Activated CD8-positive, alpha-beta T cell treated with anti-CD3 and anti-CD28 coated beads for 36 hours (primary cell): Measurements from ENCODE around the gene PIGB. TPM values are rescaled to one million over a fixed set of nuclear protein-coding genes. Genes with fewer than 3 reads are reported as not detected.
A peak's percentile ranks its signal among the peaks of the same experiment; 100 is the strongest.
"Not testable (repeated sequence)": the region's sequence is repeated elsewhere in the genome, so short reads cannot be mapped to it uniquely, and the experiment has no call there.

Source experiments
- ATAC-seq: fragments of 200-7000 bp; cut with Tn5 transposase; one replicate; pipeline ENCODE4 v1.10.0; 2021; ENCODE audit warnings: mild to moderate bottlenecking, moderate library complexity
- CTCF ChIA-PET: fragments of 350-600 bp; sonication (Branson Sonifier 250); formaldehyde crosslinking; loops from one replicate; lab custom pipeline; 2021; ENCODE audit warnings: antibody characterized with exemption; lab: Charles Lee
- POLR2A ChIA-PET: fragments of 350-600 bp; sonication (Branson Sonifier 250); formaldehyde crosslinking; loops from one replicate; lab custom pipeline; 2021; ENCODE audit warnings: antibody characterized with exemption; lab: Charles Lee
- DNase-seq: peaks from one replicate; pipeline ENCODE4 v3.0.0-alpha.2; 2020
- H3K27ac Mint-ChIP-seq: one replicate; pipeline ENCODE4 v1.8.0; 2021; ENCODE audit warnings: mild to moderate bottlenecking, mixed read lengths
- H3K27me3 Mint-ChIP-seq: one replicate; pipeline ENCODE4 v1.8.0; 2021; ENCODE audit warnings: mixed read lengths
- H3K36me3 Mint-ChIP-seq: one replicate; pipeline ENCODE4 v1.8.0; 2021; ENCODE audit warnings: low read depth, mixed read lengths
- H3K4me1 Mint-ChIP-seq: one replicate; pipeline ENCODE4 v1.8.0; 2021; ENCODE audit warnings: low read depth, mixed read lengths
- H3K4me3 Mint-ChIP-seq: one replicate; pipeline ENCODE4 v1.8.0; 2021; ENCODE audit warnings: mild to moderate bottlenecking, moderate library complexity, mixed read lengths
- H3K9me3 Mint-ChIP-seq: one replicate; pipeline ENCODE4 v1.8.0; 2021; ENCODE audit warnings: mixed read lengths
- CTCF ChIP-seq: fragments of 200-600 bp; IDR thresholded peaks from one replicate; pipeline ENCODE4 v1.8.0; 2022; ENCODE audit warnings: antibody characterized with exemption, mild to moderate bottlenecking
- intact Hi-C: fragments of 100-400 bp; cut with micrococcal nuclease; formaldehyde crosslinking; loops from one replicate; pipeline ENCODE4 v1.10.0; 2022
- total RNA-seq, 2 experiments: library from RNA; stranded (reverse); gene quantifications; one replicate each; pipeline ENCODE4 v1.2.3, GENCODE V29; 2021

Gene PIGB
- total RNA-seq, 2 experiments from 2014 or later: 14.0 to 17.5 TPM

GRCh38 chr15:55297315-55297714, 21.7 kb upstream of the PIGB start:
- Mint-ChIP-seq H3K36me3 (no peaks in the 10 kb centered on the region), H3K27ac (no peak overlapping the region), H3K4me1 (peaks cover 5% of the 10 kb centered on the region), H3K4me3 (no peak overlapping the region), H3K27me3 (no peaks in the 10 kb centered on the region), H3K9me3 (no peaks in the 10 kb centered on the region)
- intact Hi-C loops: no loop called here
- ChIA-PET POLR2A (interaction anchor here (0.6 kb wide), 1 partner anchor 13 kb away, joined by 3 read pairs; no protein-coding TSS in a partner anchor), CTCF (no interaction called here)
- TF ChIP-seq CTCF: no peak
- ATAC-seq (no peak), DNase-seq (no peak)

DNA sequence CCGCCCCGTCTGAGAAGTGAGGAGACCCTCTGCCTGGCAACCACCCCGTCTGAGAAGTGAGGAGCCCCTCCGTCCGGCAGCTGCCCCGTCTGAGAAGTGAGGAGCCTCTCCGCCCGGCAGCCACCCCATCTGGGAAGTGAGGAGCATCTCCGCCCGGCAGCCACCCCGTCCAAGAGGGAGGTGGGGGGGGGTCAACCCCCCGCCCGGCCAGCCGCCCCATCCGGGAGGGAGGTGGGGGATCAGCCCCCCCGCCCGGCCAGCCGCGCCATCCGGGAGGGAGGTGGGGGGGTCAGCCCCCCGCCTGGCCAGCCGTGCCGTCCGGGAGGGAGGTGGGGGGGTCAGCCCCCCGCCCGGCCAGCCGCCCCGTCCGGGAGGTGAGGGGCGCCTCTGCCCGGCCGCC, 16.2 kb upstream of the PIGB start:
- not testable (repeated sequence) for H3K9me3 Mint-ChIP-seq
- peaks cover 21% of the 10 kb centered on the region for H3K36me3 Mint-ChIP-seq

GRCh38 chr15:55319537-55320237, 665 bp downstream of the PIGB start:
- Mint-ChIP-seq H3K27ac (peak overlapping the region; percentile 99), H3K36me3 (peaks cover 24% of the 10 kb centered on the region), H3K4me1 (peaks cover 47% of the 10 kb centered on the region), H3K27me3 (no peaks in the 10 kb centered on the region), H3K9me3 (no peaks in the 10 kb centered on the region), H3K4me3 (peak overlapping the region; percentile 91)
- ATAC-seq (no peak), DNase-seq (peak; percentile 26)
- TF ChIP-seq CTCF: no peak
- intact Hi-C loops: no loop called here
- ChIA-PET POLR2A (interaction anchor here (0.5 to 2.1 kb wide), 10 partner anchors 15 to 134 kb away, joined by 3 to 14 read pairs (median 4); partner anchors contain the start of genes CCPG1, PIERCE2 and RSL24D1), CTCF (interaction anchor here (0.6 to 2.3 kb wide), 7 partner anchors 29 to 121 kb away, joined by 3 to 7 read pairs (median 5); no protein-coding TSS in a partner anchor)

More for the DNA sequence above, 16.2 kb upstream of the PIGB start:
- H3K27ac Mint-ChIP-seq, H3K27me3 Mint-ChIP-seq, DNase-seq, H3K4me3 Mint-ChIP-seq, CTCF ChIA-PET, H3K4me1 Mint-ChIP-seq, intact Hi-C loops, ATAC-seq, POLR2A ChIA-PET: not testable (repeated sequence)

DNA sequence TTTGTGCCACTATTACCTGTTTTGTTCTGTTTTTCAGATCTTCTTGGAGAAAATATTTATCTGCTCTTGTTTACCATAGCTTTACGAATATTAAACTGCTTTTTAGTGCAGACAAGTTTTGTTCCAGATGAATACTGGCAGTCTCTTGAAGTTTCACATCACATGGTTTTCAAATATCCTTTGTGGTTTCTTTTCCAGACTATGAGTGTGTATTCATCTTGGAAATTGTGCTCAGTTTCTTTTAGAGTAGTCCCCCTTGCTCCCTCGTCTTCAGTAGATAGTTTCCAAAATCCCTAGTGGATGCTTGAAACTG, 1.2 kb downstream of the PIGB start:
- DNase-seq (no peak), ATAC-seq (no peak)
- TF ChIP-seq CTCF: no peak
- H3K27me3 Mint-ChIP-seq: no peaks in the 10 kb centered on the region
- ChIA-PET CTCF (interaction anchor here (1.7 kb wide), 1 partner anchor 102 kb away, joined by 4 read pairs; no protein-coding TSS in a partner anchor), POLR2A (interaction anchor here (1.3 to 2.1 kb wide), 4 partner anchors 76 to 103 kb away, joined by 3 to 14 read pairs (median 4); partner anchors contain the start of genes CCPG1 and PIERCE2)
- H3K9me3 Mint-ChIP-seq: no peaks in the 10 kb centered on the region
- intact Hi-C loops: no loop called here
- peaks cover 42% of the 10 kb centered on the region for H3K4me1 Mint-ChIP-seq
- H3K27ac Mint-ChIP-seq: peak overlapping the region; percentile 42
- H3K36me3 Mint-ChIP-seq: peaks cover 25% of the 10 kb centered on the region
- H3K4me3 Mint-ChIP-seq: peak overlapping the region; percentile 91

DNA sequence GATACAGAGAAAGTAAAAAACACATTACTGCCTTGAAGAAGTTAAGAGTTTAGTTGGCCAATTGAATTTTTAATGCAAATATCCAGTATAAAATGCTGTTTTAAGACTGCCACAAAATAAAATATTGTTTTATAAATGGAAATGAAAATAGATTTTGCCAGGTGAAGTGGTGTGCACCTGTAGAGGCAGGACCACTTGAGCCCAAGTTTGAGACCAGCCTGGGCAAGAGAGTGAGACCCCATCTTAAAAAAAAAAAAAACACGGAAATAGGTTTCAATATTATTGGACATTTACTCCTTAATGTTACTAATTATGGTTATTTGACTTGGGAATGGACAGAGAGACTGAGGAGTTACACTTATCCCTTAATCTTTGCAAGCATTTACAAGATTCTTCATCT, 1.9 kb downstream of the PIGB start:
- Mint-ChIP-seq H3K27me3 (no peaks in the 10 kb centered on the region), H3K9me3 (no peaks in the 10 kb centered on the region), H3K4me1 (peaks cover 34% of the 10 kb centered on the region), H3K27ac (no peak overlapping the region), H3K36me3 (peaks cover 20% of the 10 kb centered on the region), H3K4me3 (no peak overlapping the region)
- CTCF ChIA-PET: no interaction called here
- no peak for TF ChIP-seq CTCF
- intact Hi-C loops: no loop called here
- DNase-seq (no peak), ATAC-seq (no peak)
- POLR2A ChIA-PET: no interaction called here
